Left colon (tissue), 2 donors: ENCODE measurements around the gene RHBDD1. TPM values are rescaled to one million over a fixed set of nuclear protein-coding genes. Genes with fewer than 3 reads are reported as not detected.

Experiments used
- ATAC-seq: fragments of 200-7000 bp; cut with Tn5 transposase; one replicate; pipeline ENCODE4 v1.9.1; 2020; ENCODE audit warnings: mild to moderate bottlenecking, moderate library complexity
- DNase-seq, 2 donors: peaks; one replicate each; pipeline ENCODE4 v3.0.0-alpha.2; 2020
- intact Hi-C, 2 donors: fragments of 100-400 bp; cut with DNase I in 1 of 2; cut with micrococcal nuclease in 1 of 2; formaldehyde crosslinking; loops; one replicate each; pipeline versions ENCODE4 v1.11.2 to v1.14.0; 2022; cut with DNase I, micrococcal nuclease
- total RNA-seq, 2 donors: library from RNA; stranded (reverse); fragmentation: NEBNext Ultra II Directional; extraction: Animal tissue kit (Norgen Biotek cat#: 25700); gene quantifications; one replicate each; pipeline ENCODE4 v1.2.1, GENCODE V29; 2021
- donor health status: DM: no; HTN: no; CAD: no.
- donor health status: DM: yes; HTN: yes; CAD: no.

The RHBDD1 gene
- total RNA-seq, 2 donors from 2014 or later = 26.1 to 27.4 TPM

GRCh38 chr2:226991663-226992062 is 155.8 kb downstream of the RHBDD1 start:
- no peak for DNase-seq
- ATAC-seq = no peak
- intact Hi-C loops = no loop called here

GRCh38 chr2:226993171-226993570 is 157.3 kb downstream of the RHBDD1 start:
- intact Hi-C loops = no loop called here
- ATAC-seq (no peak), DNase-seq (no peak)

- ATAC-seq = no peak
- intact Hi-C loops = no loop called here
- no peak for DNase-seq
Measured at GRCh38 chr2:226994775-226995174, 158.9 kb downstream of the RHBDD1 start.

- intact Hi-C loops = no loop called here
- peak; percentile 42 for ATAC-seq
Measured at GRCh38 chr2:226995625-226996041, 159.8 kb downstream of the RHBDD1 start.

GRCh38 chr2:226999661-227000060 is 163.8 kb downstream of the RHBDD1 start:
- DNase-seq (no peak), ATAC-seq (no peak)
- intact Hi-C loops = no loop called here

More at GRCh38 chr2:226995625-226996041, 159.8 kb downstream of the RHBDD1 start:
- DNase-seq = peak in 1 of 2 donors; percentile 20

GRCh38 chr2:227000123-227000522 is 164.3 kb downstream of the RHBDD1 start:
- DNase-seq (no peak), ATAC-seq (no peak)
- intact Hi-C loops = no loop called here

- ATAC-seq (no peak), DNase-seq (no peak)
- intact Hi-C loops = no loop called here
Measured at GRCh38 chr2:227004482-227004881, 168.6 kb downstream of the RHBDD1 start.

GRCh38 chr2:227006189-227006897 is 170.5 kb downstream of the RHBDD1 start:
- ATAC-seq = no peak
- DNase-seq = no peak
- intact Hi-C loops = no loop called here

GRCh38 chr2:227007148-227007547 is 171.3 kb downstream of the RHBDD1 start:
- no peak for DNase-seq
- intact Hi-C loops = no loop called here
- ATAC-seq = no peak

- ATAC-seq = no peak
- DNase-seq = no peak
- intact Hi-C loops = no loop called here
Measured at GRCh38 chr2:227007940-227008339, 172.1 kb downstream of the RHBDD1 start.

- ATAC-seq (no peak), DNase-seq (no peak)
- intact Hi-C loops = no loop called here
Measured at GRCh38 chr2:227010433-227010832, 174.6 kb downstream of the RHBDD1 start.

- DNase-seq = no peak
- no peak for ATAC-seq
- intact Hi-C loops = no loop called here
Measured at GRCh38 chr2:227013330-227013729, 177.5 kb downstream of the RHBDD1 start.

GRCh38 chr2:227013881-227014280 is 178.0 kb downstream of the RHBDD1 start:
- intact Hi-C loops = no loop called here
- DNase-seq = no peak
- ATAC-seq = no peak

- ATAC-seq (no peak), DNase-seq (no peak)
- intact Hi-C loops = no loop called here
Measured at GRCh38 chr2:227016894-227017293, 181.0 kb downstream of the RHBDD1 start.

- ATAC-seq = no peak
- DNase-seq = no peak
- intact Hi-C loops = no loop called here
Measured at GRCh38 chr2:227020416-227020815, 184.6 kb downstream of the RHBDD1 start.

GRCh38 chr2:227022608-227023007 is 186.8 kb downstream of the RHBDD1 start:
- no peak for ATAC-seq
- no peak for DNase-seq
- intact Hi-C loops = no loop called here

- intact Hi-C loops = no loop called here
- ATAC-seq = no peak
- no peak for DNase-seq
Measured at GRCh38 chr2:227025510-227025909, 189.7 kb downstream of the RHBDD1 start.

GRCh38 chr2:227029426-227030105 is 193.7 kb downstream of the RHBDD1 start:
- no peak for DNase-seq
- intact Hi-C loops = no loop called here
- ATAC-seq = no peak

- no peak for ATAC-seq
- DNase-seq = no peak
- intact Hi-C loops = no loop called here
Measured at GRCh38 chr2:227030789-227031188, 194.9 kb downstream of the RHBDD1 start.

- intact Hi-C loops = no loop called here
- ATAC-seq (no peak), DNase-seq (no peak)
Measured at GRCh38 chr2:227031379-227031778, 195.5 kb downstream of the RHBDD1 start.
